Fibroblast of lung (primary cell): Measurements from ENCODE around the gene UNC5A. TPM values are rescaled to one million over a fixed set of nuclear protein-coding genes. Genes with fewer than 3 reads are reported as not detected.

Experiments used
- DNase-seq, 2 donors: peaks; one replicate each; pipeline versions ENCODE4 v3.0.0 to v3.0.0-alpha.2; 2010; ENCODE audit warnings: low read depth in 2 of 2
- H2AFZ ChIP-seq: 2 replicates; pipeline ENCODE4 v1.5.1; 2012; ENCODE audit warnings: low read length, control low read depth, inconsistent platforms
- H3K27ac ChIP-seq: 2 replicates; pipeline ENCODE4 v1.5.1; 2011; ENCODE audit warnings: low read length, control low read depth; ENCODE audit not compliant: insufficient read depth
- H3K27me3 ChIP-seq: 2 replicates; pipeline ENCODE4 v1.5.1; 2011; ENCODE audit warnings: mild to moderate bottlenecking, low read length; ENCODE audit not compliant: control insufficient read depth, insufficient read depth
- H3K36me3 ChIP-seq: 2 replicates; pipeline ENCODE4 v1.5.1; 2011; ENCODE audit warnings: low read length; ENCODE audit not compliant: control insufficient read depth, insufficient read depth
- H3K4me1 ChIP-seq: 2 replicates; pipeline ENCODE4 v1.5.1; 2011; ENCODE audit warnings: low read length; ENCODE audit not compliant: control insufficient read depth, insufficient read depth; ENCODE audit errors: extremely low read depth
- H3K4me2 ChIP-seq: 2 replicates; pipeline ENCODE4 v1.5.1; 2011; ENCODE audit warnings: low read length, control low read depth; ENCODE audit not compliant: insufficient read depth; ENCODE audit errors: extremely low read depth
- H3K4me3 ChIP-seq, 4 experiments: fragments of 200-600 bp in 1 of 4; sonication (generic) in 1 of 4; replicated peaks in 1 of 4; 2 replicates each; pipeline ENCODE4 v1.5.1; 2011 to 2016; ENCODE audit warnings: low read length in 4 of 4, low read depth in 3 of 4, mild to moderate bottlenecking in 3 of 4, control low read depth in 2 of 4, inconsistent platforms in 1 of 4, mixed read lengths in 1 of 4; ENCODE audit not compliant: insufficient read depth in 1 of 4; ENCODE audit errors: control extremely low read depth in 1 of 4
- H3K79me2 ChIP-seq: 2 replicates; pipeline ENCODE4 v1.5.1; 2012; ENCODE audit warnings: mild to moderate bottlenecking, low read length, inconsistent platforms; ENCODE audit not compliant: control insufficient read depth, insufficient read depth
- H3K9ac ChIP-seq: 2 replicates; pipeline ENCODE4 v1.5.1; 2011; ENCODE audit warnings: mild to moderate bottlenecking, low read length, control low read depth; ENCODE audit not compliant: insufficient read depth
- H3K9me3 ChIP-seq: 2 replicates; pipeline ENCODE4 v1.5.1; 2012; ENCODE audit warnings: low read depth, low read length; ENCODE audit not compliant: control insufficient read depth, insufficient read depth
- H4K20me1 ChIP-seq: 2 replicates; pipeline ENCODE4 v1.5.1; 2011; ENCODE audit warnings: low read length; ENCODE audit not compliant: control insufficient read depth, insufficient read depth; ENCODE audit errors: extremely low read depth
- CTCF ChIP-seq, 2 donors: IDR thresholded peaks in 1 of 2; conservative IDR thresholded peaks in 1 of 2; 1 replicate in 1 of 2; 2 replicates in 1 of 2; pipeline ENCODE4 v1.5.1; 2011 to 2012; ENCODE audit warnings: low read length in 2 of 2, control low read depth in 1 of 2, inconsistent platforms in 1 of 2, low read depth in 1 of 2, mild to moderate bottlenecking in 1 of 2
- EZH2 ChIP-seq: IDR thresholded peaks from 2 replicates; pipeline ENCODE4 v1.5.1; 2012; ENCODE audit warnings: low read length, control low read depth, mild to moderate bottlenecking; ENCODE audit errors: missing control alignments
- polyA plus RNA-seq, 2 donors: library from polyadenylated mRNA; depleted of rRNA in 1 of 2; stranded (reverse) in 1 of 2; unstranded in 1 of 2; fragments of >200 nt; gene quantifications; 2 replicates each; pipeline ENCODE4 v1.2.1, GENCODE V29; 2011 to 2012; ENCODE audit warnings: missing spikeins in 1 of 2
- total RNA-seq: library from RNA; depleted of rRNA; stranded (reverse); fragments of >200 nt; gene quantifications from 2 replicates; pipeline ENCODE4 v1.2.1, GENCODE V29; 2014

Gene UNC5A
- total and polyA plus RNA-seq, 2 donors (not counting 1 experiment from before 2014, with no cell fraction given), result not detected

GRCh38 chr5:176866707-176867310 lies 56.5 kb downstream of the UNC5A start:
- Histone ChIP-seq H4K20me1 (no peaks in the 10 kb centered on the region), H3K79me2 (no peaks in the 10 kb centered on the region), H2AFZ (no peak overlapping the region), H3K4me2 (no peak overlapping the region), H3K27me3 (peaks cover 17% of the 10 kb centered on the region), H3K9ac (no peak overlapping the region), H3K27ac (no peak overlapping the region), H3K36me3 (no peaks in the 10 kb centered on the region), H3K4me1 (no peaks in the 10 kb centered on the region), H3K9me3 (no peaks in the 10 kb centered on the region), H3K4me3 (no peak overlapping the region)
- DNase-seq, result no peak
- TF ChIP-seq EZH2 (no peak), CTCF (conservative IDR thresholded peaks at IDR 0.05 in 1 of 2, IDR thresholded peaks at IDR 0.05 in 1 of 2; ENCODE audit: low read depth in 1 of 2, low read length in 2 of 2) (no peak)

GRCh38 chr5:176868126-176868525 lies 57.8 kb downstream of the UNC5A start:
- H3K9ac ChIP-seq, result no peak overlapping the region
- DNase-seq, result no peak
- no peak overlapping the region for H2AFZ ChIP-seq
- no peak overlapping the region for H3K4me3 ChIP-seq
- H3K4me2 ChIP-seq, result no peak overlapping the region
- H3K27ac ChIP-seq, result no peak overlapping the region
- no peaks in the 10 kb centered on the region for H4K20me1 ChIP-seq
- peaks cover 17% of the 10 kb centered on the region for H3K27me3 ChIP-seq
- no peaks in the 10 kb centered on the region for H3K4me1 ChIP-seq
- H3K79me2 ChIP-seq, result no peaks in the 10 kb centered on the region
- no peaks in the 10 kb centered on the region for H3K9me3 ChIP-seq
- TF ChIP-seq CTCF (conservative IDR thresholded peaks at IDR 0.05 in 1 of 2, IDR thresholded peaks at IDR 0.05 in 1 of 2; ENCODE audit: low read depth in 1 of 2, low read length in 2 of 2), result no peak
- TF ChIP-seq EZH2, result no peak
- H3K36me3 ChIP-seq, result no peaks in the 10 kb centered on the region

GRCh38 chr5:176868731-176869130 lies 58.4 kb downstream of the UNC5A start:
- no peak overlapping the region for H3K27ac ChIP-seq
- H3K27me3 ChIP-seq, result peaks cover 22% of the 10 kb centered on the region
- DNase-seq, result no peak
- no peaks in the 10 kb centered on the region for H4K20me1 ChIP-seq
- TF ChIP-seq EZH2, result no peak
- TF ChIP-seq CTCF (conservative IDR thresholded peaks at IDR 0.05 in 1 of 2, IDR thresholded peaks at IDR 0.05 in 1 of 2; ENCODE audit: low read depth in 1 of 2, low read length in 2 of 2), result no peak
- H2AFZ ChIP-seq, result no peak overlapping the region
- H3K79me2 ChIP-seq, result no peaks in the 10 kb centered on the region
- no peaks in the 10 kb centered on the region for H3K4me1 ChIP-seq
- H3K9me3 ChIP-seq, result no peaks in the 10 kb centered on the region
- no peaks in the 10 kb centered on the region for H3K36me3 ChIP-seq
- no peak overlapping the region for H3K9ac ChIP-seq
- H3K4me3 ChIP-seq, result no peak overlapping the region
- no peak overlapping the region for H3K4me2 ChIP-seq
